ENCODE data around the gene SLC25A43.

The SLC25A43 gene

DNA sequence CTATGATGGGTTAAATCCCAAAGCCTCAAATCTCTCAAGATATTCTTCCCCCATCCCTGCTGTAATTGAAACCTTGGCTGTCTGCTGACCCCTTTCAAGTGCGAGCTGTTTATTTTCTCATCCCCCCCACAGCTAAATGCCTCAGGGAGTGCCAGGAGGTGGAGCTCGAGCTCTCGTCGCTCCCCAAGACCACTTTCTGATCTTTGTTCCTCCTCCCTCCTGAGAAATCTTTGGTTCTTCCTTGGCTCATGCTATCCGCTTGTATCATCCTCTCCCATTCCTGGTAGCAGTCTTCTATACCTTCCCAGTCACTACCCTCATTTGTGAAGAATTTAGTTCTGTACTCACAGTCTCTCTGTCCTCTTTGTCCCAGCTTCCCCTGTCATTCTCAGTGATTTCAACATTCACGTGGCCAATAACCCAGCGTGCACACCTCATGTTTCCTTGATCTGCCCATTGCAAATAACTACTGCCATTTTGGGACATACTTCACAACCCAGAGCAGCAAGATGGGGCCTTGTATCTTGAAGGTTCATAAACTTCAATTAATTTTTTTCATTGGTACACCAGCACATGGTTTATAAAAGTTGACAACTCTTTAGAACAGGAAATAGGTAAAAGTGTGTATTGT is 9.2 kb upstream of the SLC25A43 start:
- no peak overlapping the region for H3K4me3 ChIP-seq (ENCODE audit: low read depth, low read length)
- ChIA-PET POLR2A (no interaction called here), CTCF (interaction anchor here (0.9 to 1.0 kb wide), 2 partner anchors 15 to 122 kb away, joined by 4 read pairs; no protein-coding TSS in a partner anchor)
- TF ChIP-seq CTCF (IDR thresholded peaks at IDR 0.05; ENCODE audit: insufficient read depth, low read length, missing control alignments): no peak
- DNase-seq (ENCODE audit: low read depth, low spot score): no peak

- POLR2A ChIA-PET: no interaction called here
- CTCF ChIA-PET: no interaction called here
- DNase-seq (ENCODE audit: low read depth, low spot score): no peak
- no peak overlapping the region for H3K4me3 ChIP-seq (ENCODE audit: low read depth, low read length)
- peak; percentile 7 for TF ChIP-seq CTCF (IDR thresholded peaks at IDR 0.05; ENCODE audit: insufficient read depth, low read length, missing control alignments)
Measured at GRCh38 chrX:119391279-119391678, 7.9 kb upstream of the SLC25A43 start.

- ChIA-PET POLR2A (no interaction called here), CTCF (no interaction called here)
- TF ChIP-seq CTCF (IDR thresholded peaks at IDR 0.05; ENCODE audit: insufficient read depth, low read length, missing control alignments): no peak
- no peak overlapping the region for H3K4me3 ChIP-seq (ENCODE audit: low read depth, low read length)
- DNase-seq (ENCODE audit: low read depth, low spot score): no peak
Measured at GRCh38 chrX:119393144-119393543, 6.0 kb upstream of the SLC25A43 start.

GRCh38 chrX:119398587-119398973 is 556 bp upstream of the SLC25A43 start:
- TF ChIP-seq CTCF (IDR thresholded peaks at IDR 0.05; ENCODE audit: insufficient read depth, low read length, missing control alignments): no peak
- CTCF ChIA-PET: no interaction called here
- DNase-seq (ENCODE audit: low read depth, low spot score): no peak
- peak overlapping the region; percentile 62 for H3K4me3 ChIP-seq (ENCODE audit: low read depth, low read length)
- POLR2A ChIA-PET: no interaction called here

GRCh38 chrX:119399772-119400101 is 601 bp downstream of the SLC25A43 start:
- no peak for DNase-seq (ENCODE audit: low read depth, low spot score)
- CTCF ChIA-PET: interaction anchor here (1.4 kb wide), 1 partner anchor 83 kb away, joined by 3 read pairs; no protein-coding TSS in a partner anchor
- TF ChIP-seq CTCF (IDR thresholded peaks at IDR 0.05; ENCODE audit: insufficient read depth, low read length, missing control alignments): no peak
- POLR2A ChIA-PET: interaction anchor here (1.6 kb wide), 1 partner anchor 11 kb away, joined by 7 read pairs; no protein-coding TSS in a partner anchor
- H3K4me3 ChIP-seq (ENCODE audit: low read depth, low read length): peak overlapping the region; percentile 62

- no peak for DNase-seq (ENCODE audit: low read depth, low spot score)
- ChIA-PET CTCF (no interaction called here), POLR2A (no interaction called here)
- TF ChIP-seq CTCF (IDR thresholded peaks at IDR 0.05; ENCODE audit: insufficient read depth, low read length, missing control alignments): no peak
- no peak overlapping the region for H3K4me3 ChIP-seq (ENCODE audit: low read depth, low read length)
Measured at GRCh38 chrX:119401569-119401968, 2.4 kb downstream of the SLC25A43 start.
